ENCODE results near the gene OTUD7B. TPM values are rescaled to one million over a fixed set of nuclear protein-coding genes. Genes with fewer than 3 reads are reported as not detected.
"Not testable (repeated sequence)": the region's sequence is repeated elsewhere in the genome, so short reads cannot be mapped to it uniquely, and the experiment has no call there.

The OTUD7B gene
- total and polyA plus RNA-seq, 2 donors from 2014 or later, result 3.4 to 28.1 TPM

GRCh38 chr1:150053926-150054325 is 43.4 kb upstream of the OTUD7B start:
- intact Hi-C loops (cut with DNase I), result no loop called here
- Histone ChIP-seq H3K27ac (ENCODE audit: low read depth in 2 of 2, low read length in 2 of 2) (no peak overlapping the region), H3K4me1 (ENCODE audit: control insufficient read depth in 2 of 3, insufficient read depth in 2 of 3, low read depth in 1 of 3, low read length in 3 of 3) (no peaks in the 10 kb centered on the region), H3K36me3 (ENCODE audit: control insufficient read depth in 2 of 3, insufficient read depth in 3 of 3, low read length in 3 of 3) (no peaks in the 10 kb centered on the region), H3K27me3 (ENCODE audit: control insufficient read depth, insufficient read depth, low read length) (no peaks in the 10 kb centered on the region), H3K9me3 (ENCODE audit: control insufficient read depth in 2 of 3, insufficient read depth in 1 of 3, low read length in 3 of 3) (no peaks in the 10 kb centered on the region), H3K4me3 (ENCODE audit: low read length in 3 of 3) (no peak overlapping the region), H3K9ac (ENCODE audit: low read length in 3 of 3) (no peak overlapping the region)
- DNase-seq, result no peak
- TF ChIP-seq, protein P1, sequence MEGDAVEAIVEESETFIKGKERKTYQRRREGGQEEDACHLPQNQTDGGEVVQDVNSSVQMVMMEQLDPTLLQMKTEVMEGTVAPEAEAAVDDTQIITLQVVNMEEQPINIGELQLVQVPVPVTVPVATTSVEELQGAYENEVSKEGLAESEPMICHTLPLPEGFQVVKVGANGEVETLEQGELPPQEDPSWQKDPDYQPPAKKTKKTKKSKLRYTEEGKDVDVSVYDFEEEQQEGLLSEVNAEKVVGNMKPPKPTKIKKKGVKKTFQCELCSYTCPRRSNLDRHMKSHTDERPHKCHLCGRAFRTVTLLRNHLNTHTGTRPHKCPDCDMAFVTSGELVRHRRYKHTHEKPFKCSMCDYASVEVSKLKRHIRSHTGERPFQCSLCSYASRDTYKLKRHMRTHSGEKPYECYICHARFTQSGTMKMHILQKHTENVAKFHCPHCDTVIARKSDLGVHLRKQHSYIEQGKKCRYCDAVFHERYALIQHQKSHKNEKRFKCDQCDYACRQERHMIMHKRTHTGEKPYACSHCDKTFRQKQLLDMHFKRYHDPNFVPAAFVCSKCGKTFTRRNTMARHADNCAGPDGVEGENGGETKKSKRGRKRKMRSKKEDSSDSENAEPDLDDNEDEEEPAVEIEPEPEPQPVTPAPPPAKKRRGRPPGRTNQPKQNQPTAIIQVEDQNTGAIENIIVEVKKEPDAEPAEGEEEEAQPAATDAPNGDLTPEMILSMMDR (IDR thresholded peaks at IDR 0.05; ENCODE audit: borderline replicate concordance, extremely low read depth, insufficient read depth), result no peak
- FAIRE-seq, result no peak

GRCh38 chr1:150051905-150052412 is 41.4 kb upstream of the OTUD7B start:
- DNase-seq; H3K4me1 ChIP-seq (ENCODE audit: control insufficient read depth in 2 of 3, insufficient read depth in 2 of 3, low read depth in 1 of 3, low read length in 3 of 3); FAIRE-seq; intact Hi-C loops (cut with DNase I); H3K9ac ChIP-seq (ENCODE audit: low read length in 3 of 3); H3K27me3 ChIP-seq (ENCODE audit: control insufficient read depth, insufficient read depth, low read length); H3K9me3 ChIP-seq (ENCODE audit: control insufficient read depth in 2 of 3, insufficient read depth in 1 of 3, low read length in 3 of 3); H3K4me3 ChIP-seq (ENCODE audit: low read length in 3 of 3); H3K36me3 ChIP-seq (ENCODE audit: control insufficient read depth in 2 of 3, insufficient read depth in 3 of 3, low read length in 3 of 3); H3K27ac ChIP-seq (ENCODE audit: low read depth in 2 of 2, low read length in 2 of 2): not testable (repeated sequence)

- intact Hi-C loops (cut with DNase I), result no loop called here
- no peak overlapping the region for H3K9ac ChIP-seq (ENCODE audit: low read length in 3 of 3)
- no peaks in the 10 kb centered on the region for H3K9me3 ChIP-seq (ENCODE audit: control insufficient read depth in 2 of 3, insufficient read depth in 1 of 3, low read length in 3 of 3)
- no peaks in the 10 kb centered on the region for H3K4me1 ChIP-seq (ENCODE audit: control insufficient read depth in 2 of 3, insufficient read depth in 2 of 3, low read depth in 1 of 3, low read length in 3 of 3)
- TF ChIP-seq, protein P1 (IDR thresholded peaks at IDR 0.05; ENCODE audit: borderline replicate concordance, extremely low read depth, insufficient read depth), result no peak
- no peak overlapping the region for H3K27ac ChIP-seq (ENCODE audit: low read depth in 2 of 2, low read length in 2 of 2)
- FAIRE-seq, result no peak
- H3K27me3 ChIP-seq (ENCODE audit: control insufficient read depth, insufficient read depth, low read length), result no peaks in the 10 kb centered on the region
- H3K36me3 ChIP-seq (ENCODE audit: control insufficient read depth in 2 of 3, insufficient read depth in 3 of 3, low read length in 3 of 3), result no peaks in the 10 kb centered on the region
- H3K4me3 ChIP-seq (ENCODE audit: low read length in 3 of 3), result no peak overlapping the region
- DNase-seq, result no peak
Observed at GRCh38 chr1:150051089-150051373, 40.5 kb upstream of the OTUD7B start.

DNA sequence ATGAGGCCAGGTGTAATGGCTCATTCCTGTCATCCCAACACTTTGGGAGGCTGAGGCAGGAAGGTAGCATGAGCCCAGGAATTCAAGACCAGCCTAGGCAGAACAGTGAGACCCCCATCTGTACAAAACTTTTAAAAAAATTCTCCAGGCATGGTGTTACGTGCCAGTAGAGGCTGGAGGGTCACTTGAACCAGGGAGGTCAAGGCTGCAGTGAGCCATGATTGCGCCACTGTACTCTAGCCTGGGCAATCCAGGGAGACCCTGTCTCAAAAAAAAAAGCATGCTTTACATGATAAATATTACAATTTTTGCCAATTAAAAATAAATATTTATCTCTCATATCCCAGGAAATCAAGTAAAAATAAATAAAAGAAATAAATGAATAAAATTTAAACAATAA is 39.4 kb upstream of the OTUD7B start:
- no peaks in the 10 kb centered on the region for H3K27me3 ChIP-seq (ENCODE audit: control insufficient read depth, insufficient read depth, low read length)
- no peak for FAIRE-seq

More for the DNA sequence above, 39.4 kb upstream of the OTUD7B start:
- H3K9me3 ChIP-seq (ENCODE audit: control insufficient read depth in 2 of 3, insufficient read depth in 1 of 3, low read length in 3 of 3), result no peaks in the 10 kb centered on the region
- intact Hi-C loops (cut with DNase I), result loop anchor here (5.0 kb wide), 1 partner anchor 88 kb away; no protein-coding TSS in a partner anchor
- TF ChIP-seq, protein P1 (IDR thresholded peaks at IDR 0.05; ENCODE audit: borderline replicate concordance, extremely low read depth, insufficient read depth), result no peak
- no peak overlapping the region for H3K27ac ChIP-seq (ENCODE audit: low read depth in 2 of 2, low read length in 2 of 2)
- DNase-seq, result no peak
- no peaks in the 10 kb centered on the region for H3K36me3 ChIP-seq (ENCODE audit: control insufficient read depth in 2 of 3, insufficient read depth in 3 of 3, low read length in 3 of 3)
- H3K4me3 ChIP-seq (ENCODE audit: low read length in 3 of 3), result no peak overlapping the region
- no peak overlapping the region for H3K9ac ChIP-seq (ENCODE audit: low read length in 3 of 3)
- no peaks in the 10 kb centered on the region for H3K4me1 ChIP-seq (ENCODE audit: control insufficient read depth in 2 of 3, insufficient read depth in 2 of 3, low read depth in 1 of 3, low read length in 3 of 3)
